ENCODE data around the gene OTOS. TPM values are rescaled to one million over a fixed set of nuclear protein-coding genes. Genes with fewer than 3 reads are reported as not detected.

The OTOS gene
- total and polyA plus RNA-seq, 4 donors = not detected

DNA sequence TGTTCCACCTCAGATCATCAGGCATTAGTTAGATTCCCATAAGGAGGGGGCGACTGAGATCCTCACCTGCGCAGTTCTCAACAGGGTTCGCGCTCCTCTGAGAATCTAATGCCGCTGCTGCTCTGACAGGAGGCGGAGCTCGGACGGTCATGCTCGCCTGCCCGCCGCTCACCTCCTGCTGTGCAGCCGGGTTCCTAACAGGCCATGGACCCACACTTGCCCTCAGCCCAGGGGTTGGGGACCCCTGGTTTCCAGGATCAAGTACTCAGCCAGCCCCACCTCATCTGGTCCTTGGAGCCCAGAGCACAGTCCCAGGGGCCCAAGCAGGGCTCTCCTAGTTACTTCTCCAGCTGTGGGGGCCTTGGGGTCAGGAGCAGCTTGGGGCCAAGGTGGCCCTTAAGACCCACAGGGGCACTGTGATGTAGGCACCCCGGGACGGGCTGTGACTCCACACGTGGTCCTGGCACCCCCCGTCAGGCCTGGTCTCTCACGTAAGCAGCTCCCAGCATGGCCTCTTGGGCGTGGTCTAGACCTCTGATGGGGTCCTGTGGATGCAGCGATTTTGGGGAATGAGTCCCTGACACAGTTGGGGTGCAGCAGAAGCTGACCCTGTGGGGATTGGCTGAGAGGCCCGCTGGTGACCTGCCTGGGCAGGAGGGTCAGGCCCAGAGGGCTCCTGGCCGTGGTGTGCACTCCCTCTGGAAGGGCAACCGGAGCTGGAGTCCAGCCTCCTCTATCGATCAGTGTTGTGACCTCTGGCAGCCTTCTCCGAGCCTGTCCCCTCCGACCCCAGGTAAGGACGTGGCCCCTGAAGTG is 28.3 kb upstream of the OTOS start:
- no peak for DNase-seq (ENCODE audit: low spot score)
- Histone ChIP-seq H3K27ac (ENCODE audit: low read depth in 1 of 2, low read length in 2 of 2) (no peak overlapping the region), H3K9me3 (ENCODE audit: control insufficient read depth in 4 of 4, low read length in 3 of 4) (no peaks in the 10 kb centered on the region), H3K27me3 (ENCODE audit: control insufficient read depth in 4 of 4, insufficient read depth in 4 of 4, low read length in 3 of 4) (peaks cover 0 to 3% (median 0%) of the 10 kb centered on the region in 4 donors), H3K9ac (ENCODE audit: low read depth in 1 of 2, low read length in 2 of 2) (no peak overlapping the region), H3K4me3 (ENCODE audit: low read depth in 1 of 3, low read length in 3 of 3) (no peak overlapping the region), H3K36me3 (ENCODE audit: control insufficient read depth in 4 of 4, insufficient read depth in 3 of 4, low read depth in 1 of 4, low read length in 3 of 4) (peaks cover 0 to 1% (median 0%) of the 10 kb centered on the region in 4 donors), H3K4me1 (ENCODE audit: control insufficient read depth in 4 of 4, insufficient read depth in 4 of 4, low read length in 3 of 4) (no peaks in the 10 kb centered on the region)
- WGBS = 77% methylated on average over 26 of the region's 26 CpGs
- TF ChIP-seq, protein P1, sequence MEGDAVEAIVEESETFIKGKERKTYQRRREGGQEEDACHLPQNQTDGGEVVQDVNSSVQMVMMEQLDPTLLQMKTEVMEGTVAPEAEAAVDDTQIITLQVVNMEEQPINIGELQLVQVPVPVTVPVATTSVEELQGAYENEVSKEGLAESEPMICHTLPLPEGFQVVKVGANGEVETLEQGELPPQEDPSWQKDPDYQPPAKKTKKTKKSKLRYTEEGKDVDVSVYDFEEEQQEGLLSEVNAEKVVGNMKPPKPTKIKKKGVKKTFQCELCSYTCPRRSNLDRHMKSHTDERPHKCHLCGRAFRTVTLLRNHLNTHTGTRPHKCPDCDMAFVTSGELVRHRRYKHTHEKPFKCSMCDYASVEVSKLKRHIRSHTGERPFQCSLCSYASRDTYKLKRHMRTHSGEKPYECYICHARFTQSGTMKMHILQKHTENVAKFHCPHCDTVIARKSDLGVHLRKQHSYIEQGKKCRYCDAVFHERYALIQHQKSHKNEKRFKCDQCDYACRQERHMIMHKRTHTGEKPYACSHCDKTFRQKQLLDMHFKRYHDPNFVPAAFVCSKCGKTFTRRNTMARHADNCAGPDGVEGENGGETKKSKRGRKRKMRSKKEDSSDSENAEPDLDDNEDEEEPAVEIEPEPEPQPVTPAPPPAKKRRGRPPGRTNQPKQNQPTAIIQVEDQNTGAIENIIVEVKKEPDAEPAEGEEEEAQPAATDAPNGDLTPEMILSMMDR (IDR thresholded peaks at IDR 0.05; ENCODE audit: low read depth, low read length, missing input control) = no peak
- TF ChIP-seq, protein P2, sequence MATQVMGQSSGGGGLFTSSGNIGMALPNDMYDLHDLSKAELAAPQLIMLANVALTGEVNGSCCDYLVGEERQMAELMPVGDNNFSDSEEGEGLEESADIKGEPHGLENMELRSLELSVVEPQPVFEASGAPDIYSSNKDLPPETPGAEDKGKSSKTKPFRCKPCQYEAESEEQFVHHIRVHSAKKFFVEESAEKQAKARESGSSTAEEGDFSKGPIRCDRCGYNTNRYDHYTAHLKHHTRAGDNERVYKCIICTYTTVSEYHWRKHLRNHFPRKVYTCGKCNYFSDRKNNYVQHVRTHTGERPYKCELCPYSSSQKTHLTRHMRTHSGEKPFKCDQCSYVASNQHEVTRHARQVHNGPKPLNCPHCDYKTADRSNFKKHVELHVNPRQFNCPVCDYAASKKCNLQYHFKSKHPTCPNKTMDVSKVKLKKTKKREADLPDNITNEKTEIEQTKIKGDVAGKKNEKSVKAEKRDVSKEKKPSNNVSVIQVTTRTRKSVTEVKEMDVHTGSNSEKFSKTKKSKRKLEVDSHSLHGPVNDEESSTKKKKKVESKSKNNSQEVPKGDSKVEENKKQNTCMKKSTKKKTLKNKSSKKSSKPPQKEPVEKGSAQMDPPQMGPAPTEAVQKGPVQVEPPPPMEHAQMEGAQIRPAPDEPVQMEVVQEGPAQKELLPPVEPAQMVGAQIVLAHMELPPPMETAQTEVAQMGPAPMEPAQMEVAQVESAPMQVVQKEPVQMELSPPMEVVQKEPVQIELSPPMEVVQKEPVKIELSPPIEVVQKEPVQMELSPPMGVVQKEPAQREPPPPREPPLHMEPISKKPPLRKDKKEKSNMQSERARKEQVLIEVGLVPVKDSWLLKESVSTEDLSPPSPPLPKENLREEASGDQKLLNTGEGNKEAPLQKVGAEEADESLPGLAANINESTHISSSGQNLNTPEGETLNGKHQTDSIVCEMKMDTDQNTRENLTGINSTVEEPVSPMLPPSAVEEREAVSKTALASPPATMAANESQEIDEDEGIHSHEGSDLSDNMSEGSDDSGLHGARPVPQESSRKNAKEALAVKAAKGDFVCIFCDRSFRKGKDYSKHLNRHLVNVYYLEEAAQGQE (IDR thresholded peaks at IDR 0.05) = no peak
- TF ChIP-seq HNF4A (conservative IDR thresholded peaks at IDR 0.05) (no peak), MAX (IDR thresholded peaks at IDR 0.05) (no peak)

DNA sequence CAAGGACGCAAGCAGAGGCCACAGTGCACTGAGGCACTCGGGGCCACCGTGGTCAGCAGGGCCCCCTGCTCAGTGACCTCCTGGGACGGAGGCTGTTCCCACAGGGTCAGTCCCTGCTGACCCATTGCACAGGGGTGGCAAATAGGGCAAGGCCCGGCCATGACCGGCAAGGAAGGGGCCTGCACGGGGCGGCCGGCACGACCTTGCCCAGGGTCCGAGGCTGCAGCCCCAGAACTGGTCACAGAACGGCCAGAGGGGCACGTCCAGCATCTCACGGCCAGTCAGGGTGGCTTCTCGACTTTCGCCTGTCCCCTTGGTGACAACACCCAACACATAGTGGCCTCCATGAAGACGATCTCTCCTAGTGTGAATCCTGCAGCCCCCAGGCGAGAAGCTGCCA is 27.6 kb upstream of the OTOS start:
- H3K9me3 ChIP-seq (ENCODE audit: control insufficient read depth in 4 of 4, low read length in 3 of 4) = no peaks in the 10 kb centered on the region
- H3K27me3 ChIP-seq (ENCODE audit: control insufficient read depth in 4 of 4, insufficient read depth in 4 of 4, low read length in 3 of 4) = peaks cover 0 to 1% (median 0%) of the 10 kb centered on the region in 4 donors
- peaks cover 0 to 1% (median 0%) of the 10 kb centered on the region in 4 donors for H3K36me3 ChIP-seq (ENCODE audit: control insufficient read depth in 4 of 4, insufficient read depth in 3 of 4, low read depth in 1 of 4, low read length in 3 of 4)
- no peak for DNase-seq (ENCODE audit: low spot score)
- H3K4me3 ChIP-seq (ENCODE audit: low read depth in 1 of 3, low read length in 3 of 3) = no peak overlapping the region
- TF ChIP-seq GABPA (IDR thresholded peaks at IDR 0.05 in 1 of 2, conservative IDR thresholded peaks at IDR 0.05 in 1 of 2) (no peak), EGR1 (IDR thresholded peaks at IDR 0.05; ENCODE audit: low read depth in 2 of 2) (no peak)
- TF ChIP-seq, protein P3, sequence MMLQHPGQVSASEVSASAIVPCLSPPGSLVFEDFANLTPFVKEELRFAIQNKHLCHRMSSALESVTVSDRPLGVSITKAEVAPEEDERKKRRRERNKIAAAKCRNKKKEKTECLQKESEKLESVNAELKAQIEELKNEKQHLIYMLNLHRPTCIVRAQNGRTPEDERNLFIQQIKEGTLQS (IDR thresholded peaks at IDR 0.05) = no peak
- 87% methylated on average over 18 of the region's 18 CpGs for WGBS
- H3K27ac ChIP-seq (ENCODE audit: low read depth in 1 of 2, low read length in 2 of 2) = no peak overlapping the region
- no peaks in the 10 kb centered on the region for H3K4me1 ChIP-seq (ENCODE audit: control insufficient read depth in 4 of 4, insufficient read depth in 4 of 4, low read length in 3 of 4)
- no peak overlapping the region for H3K9ac ChIP-seq (ENCODE audit: low read depth in 1 of 2, low read length in 2 of 2)

DNA sequence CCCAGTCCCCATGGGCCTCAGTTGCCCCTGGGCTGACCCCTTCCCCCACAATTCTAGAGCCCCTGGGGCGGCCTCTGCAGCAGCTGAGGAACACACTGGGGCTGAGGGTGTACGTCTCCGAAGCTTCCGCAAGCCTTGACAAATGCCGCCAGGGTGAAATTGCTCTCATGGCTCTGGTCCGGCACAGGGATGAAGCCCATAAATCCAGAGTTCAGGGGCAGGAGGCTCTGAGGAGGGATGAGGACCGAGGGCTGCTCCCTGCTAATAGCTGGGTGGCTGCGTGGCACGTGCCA is 27.1 kb upstream of the OTOS start:
- 87% methylated on average over 9 of the region's 9 CpGs for WGBS
- H3K9me3 ChIP-seq (ENCODE audit: control insufficient read depth in 4 of 4, low read length in 3 of 4) = no peaks in the 10 kb centered on the region
- no peak for DNase-seq (ENCODE audit: low spot score)
- H3K36me3 ChIP-seq (ENCODE audit: control insufficient read depth in 4 of 4, insufficient read depth in 3 of 4, low read depth in 1 of 4, low read length in 3 of 4) = peaks cover 0 to 1% (median 0%) of the 10 kb centered on the region in 4 donors
- no peaks in the 10 kb centered on the region for H3K27me3 ChIP-seq (ENCODE audit: control insufficient read depth in 4 of 4, insufficient read depth in 4 of 4, low read length in 3 of 4)
- H3K4me1 ChIP-seq (ENCODE audit: control insufficient read depth in 4 of 4, insufficient read depth in 4 of 4, low read length in 3 of 4) = no peaks in the 10 kb centered on the region
- H3K9ac ChIP-seq (ENCODE audit: low read depth in 1 of 2, low read length in 2 of 2) = no peak overlapping the region
- H3K4me3 ChIP-seq (ENCODE audit: low read depth in 1 of 3, low read length in 3 of 3) = no peak overlapping the region
- H3K27ac ChIP-seq (ENCODE audit: low read depth in 1 of 2, low read length in 2 of 2) = no peak overlapping the region
- TF ChIP-seq TAF1 (conservative IDR thresholded peaks at IDR 0.05) = no peak
- TF ChIP-seq, protein P2 (IDR thresholded peaks at IDR 0.05) = no peak
- no peak for TF ChIP-seq ZBTB33 (IDR thresholded peaks at IDR 0.05)
- TF ChIP-seq, protein P1 (IDR thresholded peaks at IDR 0.05; ENCODE audit: low read depth, low read length, missing input control) = no peak
- TF ChIP-seq MAX (IDR thresholded peaks at IDR 0.05) = no peak

Data from liver (tissue), 9 donors.